LNCAP (cell line): ENCODE data around the gene ASPHD2.

ENCODE experiments used
- CTCF ChIP-seq: fragments of 450-650 bp; IDR thresholded peaks from 2 replicates; pipeline ENCODE4 v1.5.1; 2017; ENCODE audit warnings: mild to moderate bottlenecking

Gene ASPHD2

GRCh38 chr22:26492220-26492619 is 63.2 kb downstream of the ASPHD2 start:
- TF ChIP-seq CTCF, result no peak

- TF ChIP-seq CTCF, result no peak
These were observed 65.4 kb downstream of the ASPHD2 start for GRCh38 chr22:26494506-26494905.
